GM19351 (cell line): ENCODE measurements around the gene ARHGEF40.
A peak's percentile ranks its signal among the peaks of the same experiment; 100 is the strongest.

ENCODE experiments used
- ATAC-seq: cut with Tn5 transposase; IDR thresholded peaks from one replicate; pipeline ENCODE4 v1.9.1; 2021; ENCODE audit warnings: mild to moderate bottlenecking, moderate library complexity; ENCODE audit not compliant: unreplicated experiment

ARHGEF40 gene

GRCh38 chr14:21096438-21096837, 26.3 kb downstream of the ARHGEF40 start:
- no peak for ATAC-seq

DNA sequence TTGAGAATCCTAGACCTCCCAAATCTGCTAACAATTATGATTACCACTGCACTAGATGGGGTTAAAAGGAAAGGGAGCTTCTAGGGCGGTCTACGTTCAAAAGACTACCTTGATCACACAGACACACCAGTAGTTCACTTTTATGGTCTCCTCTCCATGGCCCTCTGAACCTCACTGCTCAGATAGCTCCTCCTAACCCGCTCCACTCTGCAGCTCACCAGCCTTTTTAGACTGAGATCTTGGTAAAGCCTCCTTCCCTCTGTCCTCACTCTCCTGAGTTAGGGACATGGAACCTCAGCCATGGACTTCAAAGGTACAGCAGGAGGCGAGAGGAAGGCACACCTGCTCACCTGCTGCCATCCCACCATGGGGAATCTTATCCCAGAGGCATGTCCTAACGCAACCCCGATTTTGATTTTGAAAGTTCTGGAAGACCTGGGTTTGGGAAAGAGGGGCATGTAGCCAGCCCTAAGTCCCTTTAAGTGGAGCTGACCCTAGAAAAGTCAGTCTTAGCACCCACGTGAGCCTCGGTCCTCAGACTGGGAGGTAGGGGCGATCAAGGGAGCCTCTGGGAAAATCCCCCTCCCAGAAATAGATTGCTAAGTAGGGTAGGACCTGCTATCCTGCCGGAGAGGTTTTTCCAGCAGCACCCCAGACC, 27.0 kb downstream of the ARHGEF40 start:
- ATAC-seq: no peak

GRCh38 chr14:21097636-21098075, 27.6 kb downstream of the ARHGEF40 start:
- no peak for ATAC-seq

DNA sequence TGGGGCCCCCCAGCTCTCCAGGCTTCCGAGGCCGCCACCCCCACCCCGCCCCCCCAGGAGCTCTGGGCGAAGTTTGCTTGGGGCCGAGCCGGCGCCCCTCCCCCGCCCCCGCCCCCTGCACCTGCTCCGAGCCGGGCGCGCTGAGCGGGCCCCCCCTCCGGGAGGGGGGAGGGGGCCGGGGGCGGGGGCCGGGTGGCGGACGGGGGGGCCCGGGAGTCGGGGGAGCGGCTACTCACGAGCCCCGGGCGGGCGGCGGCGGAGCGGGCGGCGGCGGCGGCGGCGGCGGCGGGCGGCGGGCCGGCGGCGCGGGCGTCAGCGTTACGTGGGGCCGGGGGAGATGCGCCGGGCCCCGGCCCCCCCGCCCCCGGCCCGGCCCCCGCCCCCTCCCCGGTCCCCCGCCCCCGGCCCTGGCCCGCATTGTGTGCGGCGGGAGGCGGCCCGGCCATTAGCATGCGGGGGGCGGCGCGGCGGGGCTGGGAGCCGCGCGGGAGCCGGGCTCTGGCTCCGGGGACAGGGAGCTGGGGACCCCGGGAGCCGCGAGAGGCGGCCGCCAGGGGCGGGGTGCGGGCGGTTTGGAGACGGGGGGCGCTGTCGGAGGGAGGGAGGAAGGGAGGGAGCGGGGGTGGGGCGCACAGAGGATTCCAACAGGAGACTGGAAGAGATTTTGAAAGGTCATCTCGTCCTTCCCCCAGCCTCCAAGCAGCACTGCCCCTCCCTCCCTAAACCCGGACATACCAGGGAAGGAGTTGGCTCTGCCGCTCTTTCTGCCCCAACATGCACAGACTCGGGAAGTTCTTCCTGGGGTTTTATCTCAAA, 28.2 kb downstream of the ARHGEF40 start, which contains the start of gene ZNF219:
ZNF219 (minus strand) TSS at position 580 of the 816 bp plus-strand sequence. CDS start 5,064 bp downstream, outside the sequence.
- ATAC-seq: no peak

DNA sequence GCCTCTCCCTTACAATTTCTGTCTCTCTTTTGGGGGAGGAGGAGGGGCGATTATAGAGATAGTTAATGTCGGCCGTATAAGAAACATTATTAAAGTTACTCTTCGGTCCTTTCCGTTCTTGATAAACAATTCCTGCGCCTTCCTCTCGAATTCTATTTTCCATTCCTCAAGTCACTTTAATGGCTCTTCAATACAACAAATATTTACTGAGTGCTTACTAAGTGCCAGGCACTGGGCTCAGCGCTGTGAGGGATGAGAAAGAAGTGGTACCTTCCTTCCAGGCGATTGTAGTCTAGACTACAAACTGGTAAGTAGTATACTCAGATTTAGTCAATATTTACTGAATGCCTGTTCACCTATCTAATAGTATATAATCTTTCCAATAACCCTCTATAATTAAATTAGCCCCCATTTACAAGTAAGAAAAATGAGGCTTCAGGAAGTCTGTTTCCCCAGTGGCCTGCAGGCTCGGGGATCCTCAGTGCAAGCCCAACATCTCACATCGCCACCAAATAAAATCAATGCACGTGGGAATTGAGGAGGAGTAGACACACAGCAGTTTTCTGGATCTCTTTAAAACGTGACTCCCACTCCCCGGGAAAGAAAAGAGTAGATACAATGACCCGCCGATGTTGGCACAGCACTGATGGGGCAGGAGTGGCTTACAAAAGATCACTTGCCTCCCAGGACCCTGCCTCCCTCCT, 28.9 kb downstream of the ARHGEF40 start:
- no peak for ATAC-seq

DNA sequence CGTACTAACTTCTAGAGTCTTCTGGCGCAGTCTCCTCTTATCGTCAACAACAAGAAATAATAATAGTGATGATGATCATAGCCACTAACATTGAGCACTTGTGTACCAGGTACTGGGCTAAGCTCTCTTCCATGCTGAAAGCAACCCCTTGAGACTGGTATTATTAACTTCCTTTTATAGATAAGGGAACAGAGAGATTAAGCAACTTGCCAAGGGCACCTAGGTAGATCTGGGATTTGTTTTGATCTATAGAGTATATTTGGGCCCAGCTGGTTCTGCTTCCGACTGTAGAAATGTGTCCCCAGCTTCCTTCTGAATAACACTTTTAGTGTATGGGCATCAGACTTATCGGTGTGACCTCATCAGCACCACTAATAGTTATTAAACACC, 29.5 kb downstream of the ARHGEF40 start:
- ATAC-seq: no peak

GRCh38 chr14:21100931-21101330, 30.8 kb downstream of the ARHGEF40 start, which contains the start of gene TMEM253:
Gene TMEM253 (plus strand): TSS chr14:21101066. CDS start chr14:21101344, 278 bp downstream.
- ATAC-seq: no peak

GRCh38 chr14:21101802-21102413, 31.8 kb downstream of the ARHGEF40 start:
- ATAC-seq: no peak

- ATAC-seq: no peak
Measured at GRCh38 chr14:21102521-21103410, 32.7 kb downstream of the ARHGEF40 start.

- peak; percentile 1 for ATAC-seq
Measured at GRCh38 chr14:21103411-21103709, 33.3 kb downstream of the ARHGEF40 start.

- peak; percentile 88 for ATAC-seq
Measured at GRCh38 chr14:21103710-21104447, 33.8 kb downstream of the ARHGEF40 start.

GRCh38 chr14:21104448-21105060, 34.5 kb downstream of the ARHGEF40 start:
- peak; percentile 37 for ATAC-seq

- no peak for ATAC-seq
Measured at GRCh38 chr14:21105095-21105494, 35.0 kb downstream of the ARHGEF40 start.

- no peak for ATAC-seq
Measured at GRCh38 chr14:21106176-21106497, 36.0 kb downstream of the ARHGEF40 start.

DNA sequence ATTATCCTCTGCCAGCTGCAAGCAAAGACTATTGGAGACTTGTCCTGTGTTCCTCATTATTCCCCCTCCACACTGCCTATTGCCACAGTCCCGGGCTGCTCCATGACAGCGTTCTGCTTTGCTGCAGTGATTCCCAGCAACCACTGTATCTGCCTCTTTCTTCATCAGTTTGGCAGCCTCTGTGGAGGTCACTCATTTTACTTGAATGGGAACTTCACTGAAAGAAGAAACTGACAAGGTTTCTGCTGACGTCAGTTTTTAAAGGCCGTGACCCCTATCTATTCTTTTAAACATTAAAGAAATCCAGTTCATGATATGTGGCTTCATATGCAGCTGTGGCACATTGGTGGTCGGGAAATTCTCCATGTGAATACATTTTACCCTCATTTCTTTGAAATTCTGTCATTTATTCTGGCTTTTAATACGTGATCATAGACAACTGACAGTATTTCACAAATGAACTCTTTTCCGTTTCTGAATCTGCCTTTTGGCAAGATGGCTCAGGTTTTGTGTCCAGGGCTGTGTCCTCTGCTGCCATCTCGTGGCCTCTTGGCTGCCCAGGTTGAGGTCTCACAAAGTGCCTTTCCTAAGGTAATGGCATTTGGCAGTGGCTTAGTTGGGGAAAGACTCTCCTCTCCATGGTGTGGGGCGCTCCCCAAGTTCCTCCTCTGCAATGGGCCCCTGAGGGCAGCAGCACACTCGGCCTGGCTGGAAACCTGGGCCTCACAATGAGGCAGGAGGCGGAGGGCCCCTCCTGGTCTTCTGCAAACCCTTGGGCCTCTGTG, 36.6 kb downstream of the ARHGEF40 start:
- ATAC-seq: no peak

DNA sequence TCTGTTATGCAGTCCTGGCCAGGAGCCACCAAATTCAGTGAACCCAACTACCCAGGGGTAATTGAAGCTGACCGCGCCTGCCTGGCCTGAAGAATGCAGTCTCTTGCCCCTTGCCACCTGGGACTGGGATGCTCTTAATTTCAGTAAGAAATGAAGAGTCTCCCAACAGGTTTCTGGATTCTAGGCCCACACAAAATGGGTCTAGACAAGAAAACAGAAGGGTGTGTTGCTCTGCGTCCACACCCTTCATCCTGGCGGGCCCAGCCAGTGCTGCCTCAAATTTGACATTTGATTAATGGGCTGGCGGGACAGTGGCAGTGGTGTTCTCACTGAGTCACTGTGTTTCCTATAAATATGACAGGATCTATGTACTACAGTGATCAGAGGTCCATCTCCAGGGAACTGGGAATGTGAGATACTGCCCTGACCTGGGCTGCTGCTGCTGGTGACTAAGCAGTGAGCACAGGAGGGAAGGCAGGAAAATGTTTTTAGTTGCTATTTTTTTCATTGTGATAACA, 37.2 kb downstream of the ARHGEF40 start:
- ATAC-seq: no peak

DNA sequence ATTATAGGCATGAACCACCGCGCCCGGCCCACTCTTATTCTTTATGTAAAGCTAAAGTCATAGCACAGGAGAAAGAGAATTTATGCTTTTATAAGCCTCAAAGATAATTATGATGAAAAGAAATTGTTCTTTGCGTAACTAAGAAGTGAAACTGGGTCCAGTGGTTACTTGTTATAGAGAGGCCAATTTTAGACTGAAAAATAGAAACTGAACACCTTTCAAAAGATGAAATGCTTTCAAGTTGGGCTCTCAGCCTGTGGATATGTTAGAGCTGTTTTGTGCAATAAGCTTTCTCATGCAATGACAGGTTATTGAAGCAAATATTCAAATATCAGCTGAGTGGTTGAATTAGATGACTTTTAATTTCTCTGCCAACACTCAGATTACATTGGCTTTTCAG, 38.7 kb downstream of the ARHGEF40 start:
- ATAC-seq: no peak
